ENCODE measurements around the gene MYRIP.
A peak's percentile ranks its signal among the peaks of the same experiment; 100 is the strongest.

MYRIP gene

DNA sequence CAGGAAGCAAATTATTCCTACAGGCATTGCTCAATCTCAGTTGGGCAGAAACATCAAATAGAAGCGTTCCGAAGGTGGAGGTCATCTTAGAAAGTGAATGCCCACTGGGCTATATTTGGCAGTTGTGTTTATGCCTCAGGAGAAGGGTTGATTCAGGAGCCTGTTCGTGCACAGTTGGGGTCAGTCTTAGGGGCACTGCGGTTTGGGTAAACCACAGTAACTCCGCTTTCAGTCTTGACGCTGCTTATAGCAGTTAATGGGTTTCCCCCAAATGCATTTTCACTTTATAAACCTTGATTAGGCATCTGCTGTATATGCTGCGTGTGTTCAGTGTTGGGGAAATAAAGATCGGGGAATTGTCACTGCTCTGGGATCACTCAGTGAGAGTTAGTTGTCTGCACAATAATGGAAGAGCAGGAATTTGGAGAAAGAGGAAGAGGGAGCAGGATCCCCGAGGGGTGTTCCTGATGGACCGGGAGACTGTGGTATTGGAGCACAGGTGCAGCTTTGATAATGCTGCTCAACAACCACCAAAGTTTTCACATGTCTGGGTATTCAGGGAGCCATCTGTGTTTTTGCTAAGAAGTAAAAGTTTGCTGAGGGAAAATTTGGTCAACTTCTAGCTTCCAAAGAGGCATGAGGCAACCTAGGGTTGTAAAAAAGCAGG, 375.8 kb downstream of the MYRIP start:
- no peak for DNase-seq (ENCODE audit: low read depth, low spot score)

DNA sequence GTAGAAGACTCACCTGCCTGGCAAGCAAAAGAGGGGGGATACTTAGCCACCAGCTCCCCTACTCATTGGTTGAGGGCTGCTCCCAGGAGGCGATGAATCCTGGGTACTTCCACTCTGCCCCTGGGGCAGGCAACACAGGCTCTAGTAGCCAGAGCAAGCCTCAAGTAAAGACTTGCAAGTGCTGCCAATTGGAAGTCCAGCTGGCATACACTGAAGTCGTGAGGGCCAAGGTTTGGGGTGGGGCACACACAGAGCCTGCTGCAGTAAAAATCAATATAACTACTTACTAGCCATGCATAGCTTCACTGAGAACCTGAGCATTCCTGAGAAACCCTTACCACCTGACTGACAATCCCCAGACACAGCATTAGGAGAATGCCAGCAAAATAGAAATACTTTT, 377.1 kb downstream of the MYRIP start:
- DNase-seq (ENCODE audit: low read depth, low spot score): no peak

DNA sequence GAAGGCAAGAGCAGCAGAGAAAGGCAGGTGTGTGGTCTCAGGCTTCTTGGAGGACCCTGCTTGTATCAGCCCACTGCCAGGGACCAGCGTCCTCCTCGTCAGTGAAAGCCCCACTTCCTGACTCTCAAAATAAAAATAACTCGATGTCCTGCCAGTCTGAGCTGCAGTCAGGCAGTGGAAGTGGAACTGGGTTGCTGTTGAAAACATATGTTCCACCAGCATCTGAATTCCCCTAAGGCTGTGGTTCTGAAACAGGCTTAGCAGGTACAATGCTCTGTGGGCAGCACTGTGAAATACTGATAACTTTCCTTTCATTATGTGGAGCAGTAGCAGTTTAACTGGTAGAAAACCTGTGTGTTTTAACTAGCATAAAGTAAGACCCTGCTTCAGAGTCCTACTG, 378.5 kb downstream of the MYRIP start:
- no peak for DNase-seq (ENCODE audit: low read depth, low spot score)

DNA sequence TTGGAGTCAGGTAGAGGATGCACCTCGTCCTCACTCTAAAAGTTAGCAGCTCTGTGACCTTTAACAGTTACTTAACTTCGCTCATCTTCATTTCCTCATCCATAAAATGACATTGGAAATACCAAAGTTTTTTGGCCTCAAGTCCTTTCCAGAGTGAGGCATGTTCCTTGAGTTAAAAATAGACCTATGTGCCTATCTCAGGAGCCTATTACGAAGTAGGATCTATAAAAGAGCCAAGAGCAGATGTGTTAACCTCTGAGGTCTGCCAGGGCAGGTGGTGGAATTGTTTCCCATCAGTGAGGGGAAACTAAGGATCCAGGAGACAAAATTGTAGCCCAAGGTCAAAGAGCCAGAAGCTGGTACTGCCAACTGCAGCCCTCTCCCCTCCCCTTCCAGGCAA, 379.7 kb downstream of the MYRIP start:
- no peak for DNase-seq (ENCODE audit: low read depth, low spot score)

DNA sequence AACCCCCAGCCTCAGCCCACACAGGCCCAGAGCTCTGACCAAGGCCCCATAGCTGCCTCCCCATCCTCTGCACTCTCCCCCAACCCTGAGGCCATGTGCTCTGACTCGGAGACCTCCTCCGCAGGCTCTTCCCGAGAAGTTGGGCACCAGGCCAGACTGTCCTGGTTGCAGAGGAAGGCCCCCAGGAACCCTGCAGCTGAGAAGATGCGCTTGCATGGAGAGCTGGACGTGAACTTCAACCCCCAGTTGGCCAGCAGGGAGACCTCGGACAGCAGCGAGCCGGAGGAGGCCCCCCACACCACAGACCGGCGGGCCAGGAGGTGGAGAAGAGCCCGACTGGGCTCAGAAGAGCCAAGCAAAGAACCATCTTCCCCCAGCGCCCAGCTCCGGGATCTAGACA, 380.6 kb downstream of the MYRIP start:
- DNase-seq (ENCODE audit: low read depth, low spot score): no peak

DNA sequence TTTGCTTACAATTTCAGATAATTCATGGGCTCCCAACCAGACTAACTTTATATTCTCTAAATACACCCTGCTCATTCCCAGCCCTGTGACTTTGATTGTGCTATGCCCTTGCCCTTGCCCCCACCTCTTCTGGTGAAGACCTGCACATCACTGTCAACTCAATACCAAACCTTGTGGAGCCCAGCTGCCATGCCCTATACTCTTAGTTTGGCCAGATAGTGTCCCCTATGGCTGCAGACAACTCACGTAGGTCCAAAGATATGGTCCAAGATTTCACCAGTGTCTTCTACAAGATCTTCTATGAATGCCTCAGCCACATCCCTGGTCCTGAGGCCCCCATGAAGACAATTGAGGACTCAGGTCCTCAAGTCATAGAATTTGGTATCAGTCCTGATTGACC, 381.8 kb downstream of the MYRIP start:
- no peak for DNase-seq (ENCODE audit: low read depth, low spot score)

DNA sequence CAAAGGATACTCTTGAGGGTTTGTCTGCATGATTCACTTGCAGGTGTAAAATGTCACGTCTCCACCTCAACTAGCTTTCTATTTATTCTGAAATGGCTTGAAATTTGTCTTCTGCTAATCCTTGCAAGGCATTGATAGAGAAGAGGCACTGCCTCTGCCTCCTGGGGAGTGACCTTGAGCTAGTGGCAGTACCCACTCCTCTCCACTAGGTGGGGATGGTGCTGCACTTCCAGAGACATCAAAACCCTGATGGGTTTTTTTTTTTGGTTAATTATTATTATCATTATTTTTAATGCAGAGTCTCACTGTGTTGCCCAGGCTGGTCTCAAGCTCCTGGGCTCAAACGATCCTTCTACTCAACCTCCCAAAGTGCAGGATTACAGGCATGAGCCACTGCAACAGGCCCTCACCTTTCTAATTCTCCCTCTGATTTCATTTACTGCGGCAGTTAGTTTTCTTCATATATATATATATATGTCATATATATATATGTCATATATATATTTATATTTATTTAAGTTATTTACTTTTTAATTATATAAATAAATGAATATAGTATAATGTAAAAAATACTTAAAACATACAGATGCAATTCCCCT, 382.5 kb downstream of the MYRIP start:
- DNase-seq (ENCODE audit: low read depth, low spot score): peak; percentile 74

DNA sequence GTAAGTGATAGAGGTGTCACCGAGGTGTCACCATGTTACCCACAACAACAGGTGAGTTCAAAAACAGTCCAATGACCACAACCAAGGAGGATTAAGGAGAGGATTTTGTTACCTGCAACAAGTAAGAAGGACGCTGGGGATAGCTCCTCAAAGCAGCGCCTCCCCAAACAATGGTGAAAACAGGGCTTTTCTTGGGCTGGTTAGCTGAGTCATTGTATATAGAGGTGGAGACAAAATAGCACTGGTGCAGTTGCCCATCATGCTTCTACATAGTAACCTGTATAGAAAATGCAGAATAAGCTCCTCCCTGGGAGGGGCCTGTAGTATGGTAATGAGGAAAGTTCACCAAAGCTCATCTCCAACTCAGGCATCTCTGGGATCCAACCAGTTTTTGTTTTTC, 383.2 kb downstream of the MYRIP start:
- DNase-seq (ENCODE audit: low read depth, low spot score): no peak

DNA sequence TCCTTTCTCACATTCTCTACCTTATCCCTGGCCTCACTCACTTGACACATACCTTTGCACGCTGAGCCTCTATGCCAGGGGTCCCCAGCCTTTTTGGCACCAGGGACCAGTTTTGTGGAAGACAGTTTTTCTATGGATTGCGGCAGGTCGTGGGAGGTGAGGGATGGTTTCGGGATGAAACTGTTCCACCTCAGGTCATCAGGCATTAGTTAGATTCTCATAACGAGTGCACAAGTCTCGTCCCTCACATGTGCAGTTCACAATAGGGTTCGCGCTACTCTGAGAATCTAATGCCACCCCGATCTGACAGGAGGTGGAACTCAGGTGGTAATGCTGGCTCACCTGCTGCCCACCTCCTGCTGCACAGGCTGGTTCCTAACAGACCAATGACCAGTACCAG, 387.6 kb downstream of the MYRIP start:
- no peak for DNase-seq (ENCODE audit: low read depth, low spot score)

DNA sequence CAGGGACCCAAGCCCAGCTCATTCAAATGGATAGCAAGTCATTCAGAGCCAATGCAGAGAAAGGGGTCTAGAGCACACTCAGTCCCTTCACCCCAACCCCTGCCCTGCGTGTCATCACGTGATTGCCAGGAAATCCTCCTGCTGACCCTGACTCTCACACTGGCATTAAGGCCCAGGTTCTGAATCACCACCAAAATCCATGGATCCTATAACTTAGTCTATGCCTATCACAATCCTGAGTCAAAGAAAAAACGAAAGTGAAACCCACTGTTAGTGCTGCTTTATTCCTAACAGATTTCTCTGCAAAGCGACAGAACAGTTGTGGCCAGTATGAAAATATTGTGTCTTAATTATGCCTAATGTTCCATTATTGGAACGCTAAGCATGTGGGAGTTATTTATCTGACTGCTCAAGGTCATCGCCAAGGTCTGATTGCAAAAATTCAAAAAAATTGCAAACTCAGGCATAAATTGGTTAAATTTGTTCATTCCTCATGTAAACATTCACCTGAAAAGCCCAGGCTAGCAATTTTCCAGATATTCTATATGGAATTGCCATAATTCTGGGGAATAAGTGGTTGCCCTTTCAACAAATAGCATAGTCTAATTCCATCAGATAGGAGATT, 391.4 kb downstream of the MYRIP start:
- DNase-seq (ENCODE audit: low read depth, low spot score): no peak

DNA sequence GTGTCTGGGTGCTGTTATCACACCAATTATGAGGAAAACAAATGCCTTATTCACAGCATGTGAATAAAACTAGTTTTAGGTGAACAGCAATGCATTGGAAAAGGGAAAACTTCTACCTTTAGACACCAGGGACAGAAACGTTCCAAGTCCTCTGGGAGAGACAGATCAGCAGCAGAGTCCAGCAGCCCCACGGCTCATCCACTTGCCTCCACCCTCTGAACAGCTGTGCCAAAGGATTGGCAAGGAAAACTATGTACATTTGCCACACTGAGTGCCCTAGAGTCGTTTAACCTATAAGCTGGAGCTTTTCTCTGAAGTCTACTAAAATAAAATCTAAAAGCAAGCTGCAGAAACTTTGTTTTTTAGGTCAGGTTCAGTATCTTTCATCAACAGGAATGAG, 392.4 kb downstream of the MYRIP start:
- DNase-seq (ENCODE audit: low read depth, low spot score): no peak

DNA sequence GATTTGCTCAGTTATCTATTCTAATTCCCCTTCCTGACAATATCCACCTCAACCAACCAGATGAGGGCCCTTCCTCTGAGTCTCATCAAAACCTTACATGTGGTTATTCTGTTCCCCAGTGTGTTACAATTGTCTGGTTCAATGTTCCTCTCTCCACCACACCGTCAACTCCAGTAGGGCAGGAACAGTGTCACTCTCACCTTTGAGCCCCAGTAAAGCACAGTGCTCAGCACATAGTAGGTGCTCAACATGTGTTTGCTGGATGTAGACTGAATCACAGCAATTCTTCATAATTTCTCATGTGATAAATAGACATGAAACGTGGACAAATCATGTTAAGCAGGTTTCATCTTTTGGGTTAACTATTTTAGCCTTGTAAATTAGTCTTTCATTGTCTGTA, 397.1 kb downstream of the MYRIP start:
- DNase-seq (ENCODE audit: low read depth, low spot score): no peak

DNA sequence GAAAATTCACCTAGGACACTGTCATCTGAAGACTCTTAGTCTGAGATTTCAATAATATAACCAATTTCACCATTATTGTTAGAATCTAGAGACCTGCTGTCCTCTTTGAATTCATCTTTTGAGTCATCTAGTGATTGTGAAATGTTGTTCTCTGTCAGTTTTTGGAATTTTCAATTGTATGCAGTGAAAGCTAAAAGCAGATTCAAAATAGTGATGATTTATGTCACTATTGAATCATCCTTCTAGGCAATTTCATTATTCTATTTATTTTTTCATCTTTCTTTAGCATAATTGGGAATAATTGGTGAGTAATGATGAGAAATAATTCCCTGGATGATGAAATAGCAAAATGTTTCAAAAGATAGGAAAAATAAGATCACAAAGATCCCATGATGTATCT, 398.4 kb downstream of the MYRIP start:
- no peak for DNase-seq (ENCODE audit: low read depth, low spot score)

DNA sequence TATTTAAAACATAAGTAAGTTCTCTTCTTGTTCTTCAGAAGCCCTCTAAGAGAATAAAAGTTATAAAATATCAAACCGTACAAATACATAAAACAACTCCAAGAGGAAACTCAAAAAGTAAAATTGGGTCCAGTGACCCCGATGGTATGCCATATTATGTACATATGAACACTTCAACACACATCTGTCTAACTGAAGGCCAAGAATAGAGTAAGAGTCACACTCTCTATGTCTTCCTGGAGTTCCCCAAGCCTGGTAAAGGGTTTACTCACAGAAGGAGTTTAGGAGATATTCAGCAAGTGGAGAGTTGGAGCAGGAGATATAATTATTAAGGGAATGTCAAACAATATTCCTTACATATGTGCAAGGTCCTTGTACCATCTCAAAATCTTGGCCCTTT, 398.8 kb downstream of the MYRIP start:
- no peak for DNase-seq (ENCODE audit: low read depth, low spot score)

DNA sequence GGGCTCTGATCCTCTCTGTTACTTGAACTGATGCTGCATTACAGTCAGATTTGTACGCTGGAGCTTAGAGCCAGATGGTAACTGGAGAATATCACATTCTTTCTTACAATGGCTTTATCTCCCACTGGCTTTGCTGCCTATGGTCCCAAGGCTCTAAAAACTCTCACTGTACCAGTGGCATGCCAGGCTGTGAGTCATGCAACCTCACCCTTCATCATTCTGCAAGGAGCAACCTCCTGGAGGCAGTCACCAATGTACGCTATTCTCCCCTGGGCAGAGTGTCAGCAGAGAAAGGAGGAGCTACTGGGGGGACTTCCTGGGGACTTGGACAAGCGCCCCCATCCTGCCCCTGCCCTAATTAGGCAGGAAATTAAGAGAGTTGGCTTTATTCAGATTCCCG, 402.2 kb downstream of the MYRIP start:
- peak; percentile 81 for DNase-seq (ENCODE audit: low read depth, low spot score)

DNA sequence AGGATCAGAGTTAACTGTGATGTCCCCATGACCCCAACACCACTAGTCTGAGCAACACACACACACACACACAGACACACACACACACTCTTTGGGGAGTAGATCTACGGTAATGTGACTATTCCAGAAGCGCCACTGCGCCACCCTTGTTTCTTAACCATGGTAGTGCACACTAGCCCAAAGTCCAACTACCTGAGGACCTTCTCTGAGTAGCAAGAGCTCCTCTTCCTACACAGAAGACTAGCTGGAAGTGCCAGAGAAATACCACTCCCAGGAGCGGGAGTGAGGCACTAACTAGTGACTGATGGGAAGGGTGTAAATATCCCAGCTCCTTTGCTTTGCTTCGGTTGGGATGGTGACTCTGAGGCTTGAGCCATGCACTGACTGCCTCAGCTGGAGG, 404.1 kb downstream of the MYRIP start:
- no peak for DNase-seq (ENCODE audit: low read depth, low spot score)

DNA sequence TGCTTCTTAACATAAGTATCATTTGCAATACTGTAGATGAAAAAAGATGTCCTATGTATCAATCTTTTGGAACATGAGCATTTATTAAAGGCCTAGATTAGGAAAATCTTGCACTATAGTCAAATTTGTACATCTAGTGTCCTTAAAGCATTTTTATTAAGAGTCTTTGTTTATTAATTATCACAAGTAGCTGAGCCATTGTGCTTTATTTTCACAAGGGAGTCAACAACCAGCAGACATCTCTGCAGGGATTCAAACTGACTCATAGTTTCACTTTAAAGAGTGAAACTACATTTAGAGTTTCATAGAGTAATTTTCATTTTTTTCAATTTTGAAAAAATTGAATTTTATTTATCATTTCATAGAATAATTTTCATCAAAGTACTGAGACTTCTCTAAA, 405.6 kb downstream of the MYRIP start:
- DNase-seq (ENCODE audit: low read depth, low spot score): no peak

DNA sequence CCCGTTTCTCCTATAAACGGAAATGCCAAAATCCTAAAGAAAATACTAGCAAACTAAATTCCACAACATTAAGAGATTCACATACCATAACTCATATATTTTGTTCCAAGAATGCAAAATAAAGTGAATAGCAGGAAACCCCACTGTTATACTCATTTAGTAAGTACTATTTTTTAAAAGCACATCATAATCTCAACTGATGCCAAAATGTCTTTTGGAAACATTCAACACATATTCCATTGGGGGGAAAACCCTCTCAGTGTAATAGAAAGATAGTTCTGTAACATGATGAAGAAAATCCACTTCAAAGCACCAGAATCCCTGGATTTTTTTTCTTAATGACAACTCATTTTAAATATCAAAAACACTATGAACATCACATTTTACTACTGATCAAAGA, 407.1 kb downstream of the MYRIP start:
- DNase-seq (ENCODE audit: low read depth, low spot score): no peak

DNA sequence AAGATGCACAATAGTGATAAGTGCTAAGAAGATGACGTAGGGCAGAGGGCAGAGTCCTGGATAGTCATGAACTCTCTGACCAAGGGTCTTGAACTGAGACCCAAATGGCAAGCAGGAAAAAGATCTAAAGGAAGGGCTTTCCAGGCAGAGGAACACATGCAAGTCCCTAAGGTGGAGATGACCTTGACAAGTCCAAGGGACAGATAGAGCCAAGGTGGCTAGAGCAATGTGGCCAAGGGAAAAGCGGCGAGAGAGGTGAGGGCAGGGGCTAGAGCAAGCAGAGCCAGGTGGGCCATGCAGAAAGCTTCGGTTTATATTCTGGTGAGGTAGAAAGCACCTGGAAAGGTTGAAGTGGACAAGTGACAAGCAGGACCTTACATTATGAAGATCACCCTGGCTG, 414.4 kb downstream of the MYRIP start:
- DNase-seq (ENCODE audit: low read depth, low spot score): no peak

DNA sequence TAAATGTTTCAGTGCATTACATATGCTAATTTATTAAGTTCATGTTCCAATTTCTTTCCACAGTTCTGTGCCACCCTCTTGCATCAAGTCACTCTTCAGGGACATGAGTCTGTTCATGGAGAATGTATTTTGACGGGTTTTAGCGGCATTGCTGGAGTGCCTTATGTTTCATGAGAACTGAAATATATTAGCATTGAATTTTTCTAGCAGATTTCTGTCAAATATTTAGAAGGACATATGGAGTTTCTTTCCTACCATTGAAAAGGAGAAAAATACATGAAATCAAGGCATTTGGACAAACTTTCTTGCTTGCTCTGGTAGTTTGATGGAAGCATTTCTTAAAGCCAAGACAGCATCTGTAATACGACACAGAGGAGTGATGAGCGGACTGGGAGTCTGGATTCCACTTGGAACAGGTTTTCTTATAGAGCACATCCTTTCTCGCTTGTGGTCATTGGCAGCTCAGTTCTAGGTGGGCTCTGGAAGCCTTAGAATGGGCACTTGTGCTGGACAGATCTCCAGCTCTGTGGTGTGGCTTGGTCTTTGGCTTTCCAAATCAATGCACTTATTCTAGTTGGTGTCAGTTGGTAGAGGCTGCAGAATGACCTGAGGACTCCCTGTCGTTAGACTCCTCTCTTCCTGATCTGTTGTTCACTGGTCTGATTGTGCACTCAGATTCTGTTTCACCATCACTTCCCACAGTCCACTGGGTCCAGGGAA, 415.5 kb downstream of the MYRIP start:
- DNase-seq (ENCODE audit: low read depth, low spot score): no peak

DNA sequence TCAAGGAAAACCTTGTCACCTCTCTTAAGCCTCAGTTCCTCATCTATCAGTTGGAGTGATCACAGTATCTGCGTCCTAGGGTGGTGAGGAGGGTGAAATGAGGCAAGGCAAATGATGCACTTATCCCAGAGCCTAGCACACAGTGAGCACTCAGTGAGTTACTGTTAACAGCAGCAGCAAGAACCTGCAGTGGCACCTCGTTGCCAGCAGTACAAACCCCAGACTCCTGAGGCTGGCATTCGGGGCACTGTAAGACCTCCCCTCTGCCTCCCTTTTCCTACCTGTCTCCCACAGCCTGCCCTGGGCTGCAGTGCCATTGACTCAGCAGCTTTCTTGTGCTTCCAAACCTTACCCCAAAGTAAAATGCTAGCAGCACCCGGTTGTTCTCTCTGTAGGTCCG, 417.2 kb downstream of the MYRIP start:
- DNase-seq (ENCODE audit: low read depth, low spot score): no peak

DNA sequence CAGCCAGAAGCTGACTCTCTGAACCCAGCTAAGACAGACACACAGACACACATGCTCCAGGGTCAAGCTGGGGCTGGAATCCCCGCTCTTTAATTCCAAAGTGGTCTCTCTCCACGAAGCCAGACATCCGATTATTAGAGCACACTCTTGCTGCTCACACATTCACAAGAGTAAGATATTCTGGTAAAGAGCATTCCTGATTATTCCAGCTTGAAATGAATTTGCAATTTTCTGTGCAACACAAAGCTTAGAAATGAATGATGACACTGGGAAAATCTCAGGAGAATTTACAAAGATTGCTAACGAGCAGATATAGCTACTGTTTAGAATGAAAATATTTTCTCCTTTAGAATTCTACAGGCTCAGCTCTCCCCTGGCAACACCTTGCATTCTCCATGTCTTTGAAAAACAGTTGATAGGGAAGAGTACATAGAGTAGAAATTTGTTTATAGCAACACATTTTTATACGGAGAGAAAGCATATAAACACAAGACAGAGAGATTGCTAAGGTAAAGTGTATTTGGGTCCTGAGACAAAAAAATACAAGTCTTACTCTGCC, 419.5 kb downstream of the MYRIP start:
- no peak for DNase-seq (ENCODE audit: low read depth, low spot score)

DNA sequence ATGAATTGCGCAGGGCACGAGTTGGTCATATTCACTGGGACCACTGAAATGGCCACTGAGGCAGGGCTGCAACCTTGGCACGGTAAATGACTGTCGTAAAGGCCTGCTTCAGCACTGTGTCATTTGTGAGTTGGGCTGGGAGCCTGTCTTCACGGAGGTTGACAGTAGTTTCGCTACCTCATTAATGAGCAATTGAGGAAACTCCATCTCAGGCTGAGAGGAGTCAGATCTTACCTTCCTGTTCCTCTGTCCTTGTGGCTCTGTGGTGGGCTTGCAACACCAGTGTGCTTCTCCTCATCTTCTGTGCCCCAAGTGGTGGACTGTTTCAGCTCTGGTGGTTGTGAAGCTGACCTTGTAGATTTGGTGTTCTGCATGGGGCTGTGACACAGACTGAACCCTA, 420.0 kb downstream of the MYRIP start:
- no peak for DNase-seq (ENCODE audit: low read depth, low spot score)

Data from astrocyte of the hippocampus (primary cell).